GM10266 (cell line): Measurements from ENCODE around the gene LRRC26.

Experiments
- DNase-seq: peaks from one replicate; pipeline ENCODE4 v3.0.0; 2012; ENCODE audit errors: extremely low spot score
- CTCF ChIP-seq: IDR thresholded peaks from 2 replicates; pipeline ENCODE4 v1.5.1; 2012; ENCODE audit warnings: mild to moderate bottlenecking, low read depth; ENCODE audit not compliant: control insufficient read depth, insufficient read depth; ENCODE audit errors: missing control alignments

The LRRC26 gene

GRCh38 chr9:137214620-137215019 lies 44.8 kb upstream of the LRRC26 start:
- no peak for DNase-seq
- no peak for TF ChIP-seq CTCF

GRCh38 chr9:137213160-137214060 lies 43.6 kb upstream of the LRRC26 start:
- peak; percentile 24 for TF ChIP-seq CTCF
- DNase-seq, result no peak

DNA sequence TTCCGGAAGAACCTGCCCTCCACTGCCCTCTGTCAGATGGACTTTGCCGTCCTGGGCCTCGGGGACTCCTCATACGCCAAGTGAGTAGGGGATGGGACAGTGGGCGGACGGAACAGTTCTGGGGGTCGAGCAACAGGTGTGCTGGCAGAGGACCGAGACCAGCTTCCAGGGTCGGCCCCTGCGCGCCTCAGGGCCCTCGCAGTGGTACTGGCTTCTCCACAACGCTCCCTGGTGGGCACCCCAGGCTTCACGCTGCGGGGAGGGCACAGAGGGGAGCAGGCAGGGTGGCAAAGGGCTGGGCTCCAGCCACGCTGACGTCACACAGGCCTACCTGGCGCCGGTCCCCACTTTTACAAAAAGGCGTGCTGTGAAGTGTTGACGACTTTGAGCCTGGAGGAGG lies 42.7 kb upstream of the LRRC26 start:
- no peak for TF ChIP-seq CTCF
- no peak for DNase-seq

GRCh38 chr9:137211532-137211931 lies 41.7 kb upstream of the LRRC26 start:
- TF ChIP-seq CTCF, result no peak
- DNase-seq, result no peak

- no peak for DNase-seq
- no peak for TF ChIP-seq CTCF
Observed at GRCh38 chr9:137206602-137207001, 36.8 kb upstream of the LRRC26 start.

DNA sequence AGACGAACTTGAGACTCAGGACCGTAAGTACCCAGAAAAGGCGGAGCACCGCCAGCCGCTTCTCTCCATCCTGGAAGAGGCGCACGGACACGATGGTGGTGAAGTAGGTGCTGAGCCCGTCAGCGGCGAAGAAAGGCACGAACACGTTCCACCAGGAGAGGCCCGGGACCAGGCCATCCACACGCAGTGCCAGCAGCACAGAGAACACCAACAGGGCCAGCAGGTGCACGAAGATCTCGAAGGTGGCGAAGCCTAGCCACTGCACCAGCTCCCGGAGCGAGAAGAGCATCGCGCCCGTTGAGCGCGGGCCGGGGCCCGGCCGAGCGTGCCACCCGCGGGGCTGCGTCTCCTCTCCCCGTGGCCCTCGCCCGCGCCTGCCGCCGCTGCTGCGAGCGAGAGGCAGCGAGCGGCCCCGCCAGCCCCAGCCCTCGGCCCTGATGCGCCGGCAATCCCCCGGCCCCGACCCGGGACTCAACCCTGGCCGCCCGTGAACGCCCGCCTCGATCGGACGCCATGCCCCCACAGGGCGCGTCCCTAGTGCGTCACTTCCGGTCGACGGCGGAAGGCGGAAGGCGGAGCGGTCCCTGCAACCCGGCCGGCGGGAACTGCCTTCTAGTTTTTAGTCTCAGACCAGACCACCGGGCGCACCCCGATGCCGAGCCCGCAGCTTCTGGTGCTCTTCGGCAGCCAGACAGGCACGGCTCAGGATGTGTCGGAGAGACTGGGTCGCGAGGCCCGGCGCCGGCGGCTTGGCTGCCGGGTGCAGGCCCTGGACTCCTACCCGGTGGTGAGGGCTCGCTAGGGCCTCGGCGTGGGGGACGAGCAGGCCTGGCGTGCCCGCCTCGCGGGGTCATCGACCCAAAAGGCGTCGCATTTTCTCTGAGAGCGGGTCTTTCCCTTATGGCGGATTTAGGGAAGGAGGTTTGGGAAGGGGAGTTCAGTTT lies 35.5 kb upstream of the LRRC26 start, which contains the start of the genes NDOR1 and TMEM203:
NDOR1 (plus strand) TSS at position 575 of the 944 bp plus-strand sequence; CDS start at position 653, 78 bp downstream.
TMEM203 (minus strand) TSS at position 523 of the 944 bp plus-strand sequence; CDS start at position 289, 234 bp downstream.
- peak; percentile 98 for DNase-seq
- TF ChIP-seq CTCF, result no peak
